ENCODE results near the gene SMTNL2.
"Not testable (repeated sequence)": the region's sequence is repeated elsewhere in the genome, so short reads cannot be mapped to it uniquely, and the experiment has no call there.

The SMTNL2 gene

DNA sequence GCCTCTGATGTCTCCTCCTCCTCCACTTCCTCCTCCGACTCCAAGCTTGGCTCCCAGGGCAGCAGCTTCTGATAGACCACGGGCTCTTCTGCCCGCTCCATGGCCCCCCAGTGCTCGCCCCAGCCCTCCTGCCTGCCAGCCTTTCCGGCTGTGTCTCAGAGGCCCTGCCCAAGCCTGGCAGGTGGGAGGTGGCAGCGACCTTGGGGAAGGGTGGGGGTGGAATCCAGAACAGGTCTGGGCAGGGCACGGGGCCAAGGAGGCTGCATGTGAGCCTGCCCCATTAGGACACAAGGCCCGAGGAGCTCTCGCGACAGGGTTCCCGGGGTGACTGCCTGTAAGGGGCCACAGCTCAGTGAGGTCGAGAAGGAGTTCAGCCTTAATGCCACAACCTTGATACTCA lies 23.9 kb upstream of the SMTNL2 start, which contains the start of gene GGT6:
Gene GGT6 (minus strand): TSS at position 157 of the 400 bp plus-strand sequence. CDS start 56 bp downstream, at position 101.
- DNase-seq (ENCODE audit: low spot score): no peak

DNA sequence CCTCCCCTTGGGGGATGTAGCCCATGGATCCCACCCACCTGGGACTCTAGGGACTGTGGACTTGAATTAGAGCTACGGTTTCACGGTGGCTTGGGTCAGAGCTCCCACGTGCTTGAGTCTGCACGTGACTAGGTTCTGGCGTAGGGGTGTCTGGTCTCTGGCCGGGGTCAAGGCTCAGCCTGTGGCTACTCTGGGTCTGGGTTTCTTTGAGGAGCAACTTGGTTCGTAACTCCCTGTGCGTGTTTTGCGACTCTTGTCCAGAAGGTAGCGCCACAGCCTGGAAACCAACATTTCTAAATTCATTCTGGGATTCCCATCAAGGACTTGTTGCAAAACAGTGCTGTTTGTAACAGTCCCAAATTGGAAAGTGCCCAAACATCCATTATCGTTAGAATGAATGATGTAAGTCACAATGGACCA lies 23.5 kb upstream of the SMTNL2 start:
- no peak for DNase-seq (ENCODE audit: low spot score)

DNA sequence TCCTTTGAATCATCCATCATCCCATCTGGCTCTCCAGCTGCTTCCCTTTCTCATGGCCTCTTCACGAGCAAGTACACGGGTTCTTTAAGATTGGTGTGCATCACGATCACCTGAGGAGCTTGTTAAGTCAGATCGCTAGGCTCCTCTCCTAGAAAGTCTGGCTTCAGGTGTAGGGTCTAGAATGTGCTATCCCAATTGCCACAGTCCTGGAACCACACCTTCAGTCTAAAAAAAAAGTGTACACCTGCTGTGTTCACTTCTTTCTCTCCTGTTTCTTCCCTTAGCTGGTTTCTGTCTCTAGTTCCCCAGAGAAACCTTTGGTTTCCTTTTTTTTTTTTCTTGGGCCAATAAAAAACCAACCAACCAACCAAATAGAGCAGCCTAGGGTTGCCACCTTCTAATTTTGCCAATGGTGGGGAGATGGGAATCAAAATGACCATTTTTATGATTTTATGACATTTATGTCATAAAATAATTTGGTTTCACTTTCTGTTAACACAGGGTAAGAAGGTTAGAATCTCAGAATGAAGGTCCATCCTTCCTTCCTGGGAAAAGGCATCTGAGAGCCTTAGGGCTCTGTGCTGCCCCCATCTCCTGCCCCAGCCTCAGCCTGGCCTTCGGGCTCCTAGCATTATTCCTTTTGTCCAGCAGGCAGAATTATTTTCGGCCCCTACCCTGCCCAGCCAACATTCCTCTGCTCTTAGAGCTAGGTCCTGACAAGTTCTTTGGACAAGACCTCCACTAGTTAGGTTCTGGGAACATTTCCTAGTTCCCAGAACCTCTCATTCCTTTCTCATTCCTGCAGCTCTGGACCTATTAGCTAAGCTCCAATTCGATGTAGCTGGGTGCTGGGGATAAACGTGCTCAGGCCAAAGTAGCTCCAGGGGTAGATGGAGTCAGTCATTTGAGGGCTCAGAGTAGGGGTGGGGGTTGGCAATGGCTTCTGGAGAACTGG lies 22.0 kb upstream of the SMTNL2 start:
- DNase-seq (ENCODE audit: low spot score): peak; percentile 46

GRCh38 chr17:4565209-4566141 lies 18.9 kb upstream of the SMTNL2 start:
- DNase-seq (ENCODE audit: low spot score): peak; percentile 79

DNA sequence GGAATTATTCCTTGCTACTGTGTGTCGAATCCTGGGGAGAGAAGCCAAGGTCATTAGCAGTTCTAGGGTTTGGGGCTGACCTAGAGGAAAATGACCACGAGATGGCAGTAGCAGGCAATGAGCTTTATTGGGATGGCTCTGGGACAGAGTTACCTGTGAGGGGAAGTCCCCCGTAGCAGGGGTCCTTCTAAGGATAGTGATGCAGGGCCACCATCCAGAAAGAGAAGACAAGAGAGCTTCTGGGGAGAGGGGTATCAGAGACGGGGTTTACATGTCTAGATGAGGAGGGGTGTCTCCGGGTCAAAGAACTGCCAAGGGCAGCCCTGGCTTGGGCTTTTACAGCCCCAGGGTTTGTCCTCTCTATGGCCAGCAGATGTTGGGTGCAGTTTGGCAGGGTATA lies 17.5 kb upstream of the SMTNL2 start:
- peak; percentile 60 for DNase-seq (ENCODE audit: low spot score)

- no peak for DNase-seq (ENCODE audit: low spot score)
Measured at GRCh38 chr17:4569591-4569990, 14.7 kb upstream of the SMTNL2 start.

DNA sequence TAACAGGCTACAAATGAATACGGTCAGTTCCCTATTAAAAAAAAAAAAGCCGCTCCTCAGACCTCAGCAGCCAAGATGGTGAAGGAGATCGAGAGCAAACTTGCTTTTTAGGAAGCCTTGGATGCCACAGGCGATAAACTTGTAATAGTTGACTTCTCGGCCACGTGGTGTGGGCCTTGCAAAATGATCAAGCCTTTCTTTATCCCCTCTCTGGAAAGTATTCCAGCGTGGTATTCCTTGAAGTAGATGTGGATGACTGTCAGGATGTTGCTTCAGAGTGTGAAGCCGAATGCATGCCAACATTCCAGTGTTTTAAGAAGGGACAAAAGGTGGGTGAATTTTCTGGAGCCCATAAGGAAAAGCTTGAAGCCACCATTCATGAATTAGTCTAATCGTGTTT lies 12.2 kb upstream of the SMTNL2 start:
- no peak for DNase-seq (ENCODE audit: low spot score)

DNA sequence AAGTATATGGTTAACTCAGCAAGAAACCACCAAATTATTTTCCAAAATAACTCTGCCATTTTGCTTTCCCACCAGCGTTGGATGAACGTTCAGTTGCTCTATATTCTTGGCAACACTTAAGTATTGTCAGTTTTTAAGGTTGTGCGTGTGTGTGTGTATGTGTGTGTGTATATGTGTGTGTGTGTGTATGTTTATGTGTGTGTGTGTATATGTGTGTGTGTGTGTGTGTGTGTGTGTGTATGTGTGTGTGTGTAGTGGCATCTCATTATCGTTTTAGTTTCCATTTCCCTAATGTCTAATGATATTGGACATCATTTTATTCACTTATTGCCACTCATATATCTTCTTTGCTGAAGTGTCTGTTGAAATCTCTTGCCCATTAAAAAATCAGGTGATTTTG lies 11.2 kb upstream of the SMTNL2 start:
- no peak for DNase-seq (ENCODE audit: low spot score)

GRCh38 chr17:4573669-4574068 lies 10.7 kb upstream of the SMTNL2 start:
- DNase-seq (ENCODE audit: low spot score): no peak

DNA sequence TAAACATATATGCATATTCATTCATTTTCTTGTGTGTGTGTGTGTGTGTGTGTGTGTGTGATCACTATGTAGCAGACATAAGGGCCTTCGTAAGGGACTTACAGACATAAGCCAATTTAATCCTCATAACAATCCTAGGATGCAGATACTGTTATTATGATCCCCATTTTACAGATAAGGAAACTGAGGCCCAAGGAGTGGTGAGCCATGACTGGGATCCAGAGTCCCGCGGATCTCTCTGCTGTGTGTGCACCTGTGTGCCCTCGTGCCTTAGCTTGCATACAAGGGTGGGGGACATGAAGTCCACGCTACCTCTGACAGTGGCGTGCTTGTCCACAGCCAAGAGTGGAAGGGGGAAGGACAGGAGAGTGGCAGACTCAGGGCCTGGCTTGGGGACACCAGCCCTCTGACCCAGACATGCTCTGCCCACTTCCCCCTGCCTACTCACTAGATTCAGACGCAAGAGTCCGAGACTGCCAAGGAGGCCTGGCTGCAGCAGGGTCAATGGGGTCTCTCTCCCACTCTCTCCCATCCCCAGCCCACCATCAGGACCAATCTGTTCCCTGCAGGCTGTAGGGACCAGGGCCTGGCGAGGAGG lies 9.8 kb upstream of the SMTNL2 start:
- DNase-seq (ENCODE audit: low spot score): no peak

GRCh38 chr17:4576161-4576558 lies 8.2 kb upstream of the SMTNL2 start:
- no peak for DNase-seq (ENCODE audit: low spot score)

DNA sequence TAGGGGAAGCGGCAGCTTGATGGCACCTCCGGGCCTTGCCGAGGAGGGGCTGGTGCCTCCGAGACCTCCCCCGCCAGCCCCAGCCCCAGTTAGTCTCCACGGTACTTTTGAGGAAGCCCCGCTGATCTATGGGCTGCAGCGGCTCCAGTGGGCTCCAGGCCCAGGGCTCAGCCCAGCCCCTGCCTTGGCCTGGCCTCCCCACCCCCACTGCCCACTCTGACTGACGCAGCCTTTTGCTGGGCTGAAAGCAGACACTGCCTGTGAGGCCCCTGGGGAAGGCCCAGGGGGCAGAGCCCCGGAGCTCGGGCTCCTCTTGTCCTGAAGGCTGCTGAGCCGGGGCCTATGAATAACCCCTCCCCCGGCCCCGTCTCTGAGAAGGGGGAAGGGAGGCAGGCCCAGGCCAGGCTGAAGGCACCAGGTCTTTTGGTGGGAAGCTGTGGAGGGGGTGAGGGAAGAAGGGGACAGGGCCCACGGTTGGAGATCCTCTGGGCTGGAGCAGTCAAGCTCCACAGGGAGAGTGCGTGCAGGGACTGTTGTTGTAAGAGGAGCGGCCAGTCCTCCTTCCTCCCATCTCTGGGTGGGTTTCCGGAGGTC lies 7.5 kb upstream of the SMTNL2 start:
- DNase-seq (ENCODE audit: low spot score): no peak

GRCh38 chr17:4577386-4577993 lies 6.8 kb upstream of the SMTNL2 start:
- no peak for DNase-seq (ENCODE audit: low spot score)

DNA sequence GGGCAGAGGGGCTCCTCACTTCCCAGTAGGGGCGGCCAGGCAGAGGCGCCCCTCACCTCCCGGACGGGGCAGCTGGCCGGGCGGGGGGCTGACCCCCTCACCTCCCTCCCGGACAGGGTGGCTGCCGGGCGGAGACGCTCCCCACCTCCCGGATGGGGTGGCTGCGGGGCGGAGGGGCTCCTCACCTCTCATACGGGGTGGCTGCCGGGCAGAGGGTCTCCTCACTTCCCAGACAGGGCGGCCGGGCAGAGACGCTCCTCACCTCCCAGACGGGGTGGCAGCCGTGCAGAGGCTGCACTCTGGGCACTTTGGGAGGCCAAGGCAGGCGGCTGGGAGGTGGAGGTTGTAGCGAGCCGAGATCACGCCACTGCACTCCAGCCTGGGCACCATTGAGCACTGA lies 6.0 kb upstream of the SMTNL2 start:
- DNase-seq (ENCODE audit: low spot score): not testable (repeated sequence)

DNA sequence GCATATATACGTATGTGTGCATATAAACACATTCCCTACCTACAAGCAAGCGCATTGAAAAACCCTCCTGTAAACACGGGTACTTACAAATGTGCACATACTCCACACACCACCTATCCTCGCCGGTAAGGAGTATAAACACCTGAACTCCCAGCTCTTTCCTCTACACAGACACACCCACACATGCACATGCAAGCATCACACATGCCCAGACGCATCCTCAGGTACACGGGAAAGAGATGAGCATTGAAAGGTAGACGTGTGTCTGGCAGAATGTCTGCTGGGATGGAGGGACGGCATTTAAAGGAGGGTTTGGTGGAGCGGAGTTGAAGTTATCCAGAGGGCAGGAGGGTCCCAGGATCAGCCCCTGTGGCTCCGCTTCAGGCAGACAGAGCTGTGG lies 4.7 kb upstream of the SMTNL2 start:
- no peak for DNase-seq (ENCODE audit: low spot score)

GRCh38 chr17:4580291-4580690 lies 4.0 kb upstream of the SMTNL2 start:
- DNase-seq (ENCODE audit: low spot score): no peak

GRCh38 chr17:4582101-4582501 lies 2.2 kb upstream of the SMTNL2 start:
- no peak for DNase-seq (ENCODE audit: low spot score)

GRCh38 chr17:4582691-4583090 lies 1.6 kb upstream of the SMTNL2 start:
- DNase-seq (ENCODE audit: low spot score): no peak

DNA sequence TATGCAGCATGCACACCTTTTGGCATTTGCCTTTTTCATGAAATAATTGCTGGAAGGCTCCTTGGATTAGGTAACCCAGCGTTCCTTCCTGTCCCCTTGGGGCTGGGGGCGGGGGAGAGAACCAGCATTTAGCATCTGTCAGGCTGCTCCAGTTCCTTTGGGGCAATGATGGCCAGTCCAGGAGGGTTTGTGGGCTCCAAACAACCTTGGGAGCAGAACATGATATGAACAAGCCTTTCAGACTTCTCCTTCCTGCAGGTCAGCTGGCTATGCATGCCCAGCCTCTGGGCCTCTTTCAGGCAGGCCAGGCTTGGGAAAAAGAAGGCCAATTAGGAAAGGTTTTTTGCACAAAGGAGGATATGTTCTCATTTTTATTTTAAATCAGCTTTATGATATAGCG lies 1.1 kb upstream of the SMTNL2 start:
- DNase-seq (ENCODE audit: low spot score): no peak

DNA sequence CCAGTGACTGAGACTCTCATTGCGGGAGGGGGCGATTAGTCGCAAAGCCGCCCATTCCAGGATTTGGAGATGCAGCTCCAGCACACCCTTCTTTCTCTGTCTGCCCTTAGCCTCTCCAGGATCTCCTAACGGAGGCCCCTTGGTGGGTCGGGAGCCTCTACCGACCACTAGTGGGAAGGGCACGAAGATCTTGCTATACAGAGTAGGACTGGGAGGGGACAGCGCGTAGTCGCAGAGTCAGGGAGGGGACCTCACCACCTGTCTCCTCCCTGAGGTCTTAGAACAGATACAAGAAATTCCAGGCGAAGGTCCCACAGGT lies 588 bp upstream of the SMTNL2 start:
- DNase-seq (ENCODE audit: low spot score): no peak

DNA sequence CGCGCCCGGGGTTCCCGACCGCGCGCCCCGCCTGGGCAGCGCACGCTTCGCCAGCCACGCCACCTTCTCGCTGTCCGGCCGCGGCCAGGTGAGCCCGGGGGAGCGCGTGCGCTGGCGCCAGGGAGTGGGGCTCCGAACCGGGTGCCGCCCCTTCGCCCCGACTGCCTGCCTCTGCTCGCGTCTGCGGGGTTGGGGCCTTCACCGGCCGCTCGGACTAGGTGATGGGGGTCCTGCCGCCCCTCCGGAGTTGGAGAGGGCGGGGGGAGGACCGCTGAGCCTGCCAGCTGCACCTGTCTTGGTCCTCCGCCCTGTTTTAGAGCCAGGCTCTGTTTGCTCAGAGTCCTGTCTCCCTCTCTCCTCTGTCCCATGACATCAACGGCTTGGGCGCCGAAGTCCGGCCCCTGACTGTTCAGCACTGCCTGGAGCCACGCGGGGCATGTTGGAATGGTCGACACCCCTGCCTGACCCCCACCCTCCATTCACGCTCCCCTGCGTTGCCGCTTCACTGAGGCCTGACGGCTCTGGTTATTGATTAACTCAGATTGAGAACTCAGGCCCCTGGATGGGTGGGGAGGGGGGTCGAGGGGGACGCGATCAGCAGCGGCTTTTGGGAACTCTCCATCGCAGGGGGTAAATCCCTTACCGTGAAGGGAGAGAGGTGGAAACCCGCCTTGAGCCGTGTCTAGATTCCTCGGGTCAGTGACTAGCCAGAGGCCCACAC lies 748 bp downstream of the SMTNL2 start:
- no peak for DNase-seq (ENCODE audit: low spot score)

All from LoVo (cell line).